Measurements from ENCODE around the gene TMED6. TPM values are rescaled to one million over a fixed set of nuclear protein-coding genes. Genes with fewer than 3 reads are reported as not detected.
"Not testable (repeated sequence)": the region's sequence is repeated elsewhere in the genome, so short reads cannot be mapped to it uniquely, and the experiment has no call there.

Gene TMED6
- total RNA-seq, 1 donor from 2014 or later, result 1.6 TPM

DNA sequence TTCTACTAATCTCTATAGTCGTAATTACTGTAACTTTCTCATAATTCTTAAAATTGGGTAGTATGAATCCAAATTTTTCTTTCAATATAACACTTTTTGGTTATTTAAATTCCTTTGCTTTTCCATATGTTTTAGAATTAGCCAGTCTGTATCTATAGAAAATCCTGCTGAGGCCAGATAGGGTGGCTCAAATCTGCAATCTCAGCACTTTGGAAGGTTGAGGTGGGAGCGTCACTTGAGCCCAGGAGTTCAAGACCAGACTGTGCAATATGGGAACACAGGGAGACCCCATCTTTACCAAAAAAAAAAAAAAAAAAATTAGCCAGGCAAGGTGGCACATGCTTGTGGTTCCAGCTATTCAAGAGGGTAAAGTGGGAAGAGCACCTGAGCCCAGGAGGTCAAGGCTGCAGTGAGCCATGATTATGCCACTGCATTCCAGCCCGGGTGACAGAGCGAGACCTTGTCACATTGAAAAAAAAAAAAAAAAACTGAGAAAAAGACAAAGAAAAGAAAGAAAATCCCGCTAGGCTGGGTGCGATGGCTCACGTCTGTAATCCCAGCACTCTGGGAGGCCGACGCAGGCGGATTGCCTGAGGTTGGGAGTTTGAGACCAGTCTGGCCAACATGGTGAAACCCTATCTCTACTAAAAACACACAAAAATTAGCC lies 24.9 kb upstream of the TMED6 start:
- no peaks in the 10 kb centered on the region for H3K27me3 Mint-ChIP-seq
- peaks cover 54% of the 10 kb centered on the region for H3K36me3 Mint-ChIP-seq (ENCODE audit: low read depth)
- peaks cover 6% of the 10 kb centered on the region for H3K4me1 Mint-ChIP-seq
- no peak overlapping the region for H3K4me3 Mint-ChIP-seq
- no peaks in the 10 kb centered on the region for H3K9me3 Mint-ChIP-seq
- no peak for DNase-seq
- no peak overlapping the region for H3K27ac Mint-ChIP-seq
- intact Hi-C loops (cut with micrococcal nuclease), result no loop called here

DNA sequence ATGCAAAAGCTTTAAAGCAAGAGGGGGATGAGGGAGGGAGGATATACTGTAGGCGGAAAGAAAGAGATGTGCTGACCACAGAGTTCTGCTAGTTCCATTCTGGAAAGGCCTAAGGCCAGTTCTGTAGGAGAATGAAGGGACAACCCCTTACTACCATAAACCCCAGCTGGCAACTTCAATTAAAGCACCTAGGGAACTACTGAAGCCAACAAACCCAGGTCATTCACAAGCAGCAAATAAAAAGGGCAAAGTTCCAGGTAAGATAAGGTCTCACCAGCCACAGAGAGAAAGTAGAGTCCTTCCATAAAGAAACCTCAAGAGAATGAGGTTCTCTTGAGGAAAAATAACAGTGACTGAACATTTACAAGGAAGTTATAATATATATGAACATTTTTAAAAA lies 21.4 kb upstream of the TMED6 start:
- Mint-ChIP-seq H3K27me3 (no peaks in the 10 kb centered on the region), H3K4me1 (peaks cover 8% of the 10 kb centered on the region), H3K36me3 (ENCODE audit: low read depth) (peaks cover 56% of the 10 kb centered on the region), H3K27ac (peak overlapping the region; percentile 24), H3K4me3 (no peak overlapping the region), H3K9me3 (no peaks in the 10 kb centered on the region)
- intact Hi-C loops (cut with micrococcal nuclease), result no loop called here
- DNase-seq, result no peak

DNA sequence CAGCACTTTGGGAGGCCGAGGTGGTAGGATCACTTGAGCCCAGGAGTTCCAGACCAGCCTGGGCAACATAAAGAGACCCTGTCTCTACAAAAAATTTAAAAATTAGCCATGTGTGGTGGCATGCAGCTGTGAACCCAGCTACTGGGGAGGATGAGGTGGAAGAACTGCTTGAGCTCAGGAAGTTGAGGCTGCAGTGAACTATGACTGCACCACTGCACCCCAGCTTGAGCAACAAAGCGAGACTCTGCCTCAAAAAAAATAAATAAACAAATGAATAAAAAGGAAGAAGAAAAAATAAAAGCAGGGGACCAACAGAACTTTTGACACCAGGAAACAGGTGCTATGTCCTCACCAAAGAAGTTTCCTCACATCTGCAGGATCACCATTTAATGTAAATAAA lies 20.0 kb upstream of the TMED6 start:
- intact Hi-C loops (cut with micrococcal nuclease), result no loop called here
- Mint-ChIP-seq H3K27ac (no peak overlapping the region), H3K36me3 (ENCODE audit: low read depth) (peaks cover 62% of the 10 kb centered on the region), H3K4me1 (peaks cover 12% of the 10 kb centered on the region), H3K9me3 (no peaks in the 10 kb centered on the region), H3K27me3 (no peaks in the 10 kb centered on the region), H3K4me3 (no peak overlapping the region)
- DNase-seq, result no peak

DNA sequence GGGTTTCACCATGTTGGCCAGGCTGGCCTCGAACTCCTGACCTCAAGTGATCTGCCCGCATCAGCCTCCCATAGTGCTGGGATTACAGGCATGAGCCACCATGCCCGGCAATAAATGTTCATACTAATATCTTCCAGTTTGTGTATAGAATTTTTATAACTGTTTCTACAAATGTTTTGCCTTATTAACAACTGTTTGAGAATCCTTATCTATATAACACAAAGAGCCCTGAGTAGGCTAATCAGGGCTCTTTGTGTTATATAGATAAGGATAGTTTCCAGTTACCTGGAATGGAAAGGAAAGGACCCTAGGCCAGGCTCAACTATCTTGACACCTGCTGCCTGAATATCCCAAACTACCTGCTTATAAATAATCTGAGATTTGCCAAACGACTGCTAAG lies 17.3 kb upstream of the TMED6 start:
- peaks cover 18% of the 10 kb centered on the region for H3K4me1 Mint-ChIP-seq
- H3K27ac Mint-ChIP-seq, result no peak overlapping the region
- DNase-seq, result no peak
- H3K4me3 Mint-ChIP-seq, result no peak overlapping the region
- H3K27me3 Mint-ChIP-seq, result no peaks in the 10 kb centered on the region
- peaks cover 71% of the 10 kb centered on the region for H3K36me3 Mint-ChIP-seq (ENCODE audit: low read depth)
- intact Hi-C loops (cut with micrococcal nuclease), result no loop called here
- no peaks in the 10 kb centered on the region for H3K9me3 Mint-ChIP-seq

DNA sequence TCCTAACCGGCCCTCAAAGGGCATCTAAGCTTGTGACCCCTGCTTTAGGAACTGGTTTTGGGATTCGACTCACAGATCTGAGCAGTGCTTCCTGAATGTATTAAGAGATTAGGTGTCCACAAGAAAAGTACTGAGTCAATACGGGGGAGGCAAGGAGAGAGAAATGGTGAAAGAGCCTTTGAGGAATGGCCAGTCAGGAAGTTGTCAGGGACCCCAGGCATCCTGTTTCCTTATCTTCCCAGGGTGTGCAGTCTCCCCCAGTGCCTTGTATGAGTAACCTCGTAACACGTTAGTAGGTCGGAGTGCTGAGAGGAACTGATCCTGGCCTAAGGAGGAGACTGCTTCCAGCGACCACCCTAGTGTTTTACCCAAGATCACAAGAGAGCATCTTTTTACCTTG lies 16.4 kb upstream of the TMED6 start:
- Mint-ChIP-seq H3K36me3 (ENCODE audit: low read depth) (peaks cover 68% of the 10 kb centered on the region), H3K4me3 (no peak overlapping the region)
- intact Hi-C loops (cut with micrococcal nuclease), result no loop called here

DNA sequence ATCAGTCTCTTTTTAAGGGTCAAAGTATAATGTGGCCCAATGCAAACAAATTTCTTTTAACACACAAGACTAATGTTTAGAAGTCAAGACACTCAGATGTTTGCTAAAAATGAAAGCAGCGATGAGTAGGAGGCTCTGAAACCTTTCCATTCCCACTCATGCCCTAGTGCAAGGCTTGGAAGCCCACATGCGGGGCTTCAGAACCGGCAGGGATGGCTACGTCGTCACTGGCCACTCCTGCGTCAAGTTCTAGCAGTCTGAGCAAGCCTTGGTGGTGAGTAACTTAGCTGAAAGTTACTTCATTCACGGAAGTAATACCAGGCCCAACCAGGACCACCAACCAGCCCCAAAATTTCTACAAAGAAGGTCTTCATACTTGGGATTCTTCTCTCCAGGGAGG lies 14.8 kb upstream of the TMED6 start:
- peaks cover 19% of the 10 kb centered on the region for H3K4me1 Mint-ChIP-seq
- no peaks in the 10 kb centered on the region for H3K9me3 Mint-ChIP-seq
- H3K27me3 Mint-ChIP-seq, result no peaks in the 10 kb centered on the region
- peaks cover 68% of the 10 kb centered on the region for H3K36me3 Mint-ChIP-seq (ENCODE audit: low read depth)
- H3K27ac Mint-ChIP-seq, result no peak overlapping the region
- intact Hi-C loops (cut with micrococcal nuclease), result no loop called here
- H3K4me3 Mint-ChIP-seq, result no peak overlapping the region
- no peak for DNase-seq

More for the DNA sequence above, 16.4 kb upstream of the TMED6 start:
- Mint-ChIP-seq H3K27me3 (no peaks in the 10 kb centered on the region), H3K27ac (no peak overlapping the region), H3K9me3 (no peaks in the 10 kb centered on the region), H3K4me1 (peaks cover 16% of the 10 kb centered on the region)
- no peak for DNase-seq

DNA sequence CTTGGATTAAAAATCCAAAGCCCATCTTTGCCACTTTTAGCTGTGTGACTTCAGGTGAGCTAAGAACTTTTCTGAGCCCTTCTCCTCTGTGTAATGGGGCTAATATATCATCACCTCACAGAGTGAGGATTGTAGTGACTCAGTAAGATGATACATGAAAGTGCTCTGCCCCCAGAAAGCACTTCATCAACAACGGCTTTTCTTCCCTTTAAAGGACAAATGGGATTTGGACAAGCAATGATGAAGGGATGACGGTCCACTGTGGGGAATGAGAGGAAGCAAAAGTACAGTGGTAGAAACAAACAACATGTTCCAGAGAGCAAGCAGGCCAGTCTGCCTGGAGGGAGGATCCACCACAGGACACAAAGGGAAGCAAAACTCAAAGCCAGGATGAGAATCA lies 14.3 kb upstream of the TMED6 start:
- peaks cover 19% of the 10 kb centered on the region for H3K4me1 Mint-ChIP-seq
- no peak for DNase-seq
- no peaks in the 10 kb centered on the region for H3K9me3 Mint-ChIP-seq
- intact Hi-C loops (cut with micrococcal nuclease), result no loop called here
- peaks cover 71% of the 10 kb centered on the region for H3K36me3 Mint-ChIP-seq (ENCODE audit: low read depth)
- peak overlapping the region; percentile 79 for H3K27ac Mint-ChIP-seq
- no peaks in the 10 kb centered on the region for H3K27me3 Mint-ChIP-seq
- H3K4me3 Mint-ChIP-seq, result no peak overlapping the region

DNA sequence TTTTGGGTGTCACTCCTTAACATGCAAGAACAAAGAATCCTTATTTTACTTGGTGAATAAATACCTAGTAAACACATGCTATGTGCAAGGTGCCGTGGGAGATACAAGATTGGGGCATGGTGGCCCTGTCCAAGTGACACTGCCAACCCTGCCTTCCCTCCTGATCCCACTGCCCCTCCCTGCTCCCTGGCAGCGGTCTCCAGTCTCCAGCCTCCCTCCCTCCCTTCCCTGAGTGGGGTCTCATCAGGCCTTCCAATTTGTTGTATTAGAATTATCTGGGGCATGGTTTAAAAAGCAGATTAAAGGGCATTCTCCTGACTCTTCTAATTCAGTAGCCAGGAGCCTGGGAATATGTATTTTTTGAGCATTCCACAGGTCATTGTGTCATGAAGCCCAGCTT lies 12.5 kb upstream of the TMED6 start:
- Mint-ChIP-seq H3K27me3 (no peaks in the 10 kb centered on the region), H3K4me1 (peaks cover 17% of the 10 kb centered on the region), H3K27ac (no peak overlapping the region), H3K4me3 (no peak overlapping the region), H3K9me3 (no peaks in the 10 kb centered on the region), H3K36me3 (ENCODE audit: low read depth) (peaks cover 61% of the 10 kb centered on the region)
- no peak for DNase-seq
- intact Hi-C loops (cut with micrococcal nuclease), result no loop called here

DNA sequence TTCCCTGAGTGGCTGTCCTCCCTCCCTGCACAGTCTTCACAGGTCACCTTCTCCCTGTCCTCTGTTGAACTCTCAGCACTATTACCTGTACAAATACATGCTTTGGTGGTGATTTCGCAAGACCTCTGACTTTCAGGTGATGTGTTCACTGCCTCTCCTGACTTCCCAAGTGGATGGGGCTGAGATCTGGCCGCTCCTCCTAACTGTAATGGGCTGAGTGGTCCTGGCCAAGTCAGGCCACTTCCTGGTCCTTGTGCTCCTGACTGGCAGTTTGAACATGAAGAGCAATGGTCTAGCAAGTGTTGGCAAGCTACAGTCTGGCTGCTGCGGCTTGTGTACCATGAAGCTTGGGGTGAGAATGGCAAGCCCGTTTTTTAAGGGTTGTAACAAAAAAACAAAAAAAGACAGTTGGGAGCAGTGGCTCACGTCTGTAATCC lies 11.7 kb upstream of the TMED6 start:
- Mint-ChIP-seq H3K36me3 (ENCODE audit: low read depth) (peaks cover 57% of the 10 kb centered on the region), H3K4me3 (no peak overlapping the region), H3K4me1 (peaks cover 17% of the 10 kb centered on the region), H3K27ac (no peak overlapping the region), H3K9me3 (no peaks in the 10 kb centered on the region), H3K27me3 (no peaks in the 10 kb centered on the region)
- intact Hi-C loops (cut with micrococcal nuclease), result no loop called here
- DNase-seq, result no peak

DNA sequence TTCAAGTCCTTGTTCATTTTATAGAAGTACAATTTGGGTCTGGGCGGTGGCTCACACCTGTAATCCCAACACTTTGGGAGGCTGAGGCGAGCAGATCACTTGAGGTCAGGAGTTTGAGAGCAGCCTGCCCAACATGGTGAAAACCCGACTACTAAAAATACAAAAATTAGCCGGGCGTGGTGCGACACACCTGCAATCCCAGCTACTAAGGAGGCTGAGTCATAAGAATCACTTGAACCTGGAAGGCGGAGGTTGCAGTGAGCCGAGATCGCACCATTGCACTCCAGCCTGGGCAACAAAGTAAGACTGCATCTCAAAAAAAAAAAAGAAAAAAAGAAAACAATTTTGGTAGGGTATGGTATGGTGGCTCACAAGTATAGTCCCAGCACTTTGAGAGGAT lies 8.5 kb upstream of the TMED6 start:
- not testable (repeated sequence) for H3K9me3 Mint-ChIP-seq, DNase-seq
- H3K36me3 Mint-ChIP-seq (ENCODE audit: low read depth), result peaks cover 43% of the 10 kb centered on the region

DNA sequence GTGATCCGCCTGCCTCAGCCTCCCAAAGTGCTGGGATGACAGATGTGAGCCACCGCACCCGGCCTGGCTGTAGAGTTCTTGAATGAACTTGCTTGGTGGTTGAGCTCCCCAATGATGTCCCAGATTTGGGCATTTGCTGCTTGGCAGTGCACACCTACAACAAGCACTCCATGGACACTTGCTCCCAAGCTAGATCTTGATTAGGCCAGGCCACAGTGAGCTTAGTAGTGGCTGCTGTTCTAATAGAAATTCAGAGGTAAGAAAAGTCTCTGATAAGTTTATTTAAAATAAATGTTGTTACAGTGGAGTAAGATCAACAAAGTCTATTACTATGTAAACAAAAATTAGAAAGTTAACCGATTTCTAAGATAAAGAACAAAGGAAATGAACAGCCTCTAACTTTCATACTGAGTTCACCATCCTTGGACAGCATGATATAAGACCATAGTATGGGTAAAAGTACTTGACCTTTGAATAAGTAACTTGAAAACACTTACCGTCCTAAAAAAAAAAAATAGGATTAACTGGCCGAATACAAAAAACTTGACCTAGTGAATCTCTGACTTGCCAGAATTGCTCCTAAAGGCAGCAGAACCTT lies 951 bp downstream of the TMED6 start:
- H3K27ac Mint-ChIP-seq, result no peak overlapping the region
- H3K9me3 Mint-ChIP-seq, result no peaks in the 10 kb centered on the region
- H3K27me3 Mint-ChIP-seq, result no peaks in the 10 kb centered on the region
- no peak for DNase-seq
- peaks cover 38% of the 10 kb centered on the region for H3K36me3 Mint-ChIP-seq (ENCODE audit: low read depth)
- H3K4me1 Mint-ChIP-seq, result peaks cover 2% of the 10 kb centered on the region
- no peak overlapping the region for H3K4me3 Mint-ChIP-seq
- intact Hi-C loops (cut with micrococcal nuclease), result no loop called here

More for the DNA sequence above, 8.5 kb upstream of the TMED6 start:
- H3K4me3 Mint-ChIP-seq; H3K27ac Mint-ChIP-seq; H3K27me3 Mint-ChIP-seq; H3K4me1 Mint-ChIP-seq; intact Hi-C loops (cut with micrococcal nuclease): not testable (repeated sequence)

DNA sequence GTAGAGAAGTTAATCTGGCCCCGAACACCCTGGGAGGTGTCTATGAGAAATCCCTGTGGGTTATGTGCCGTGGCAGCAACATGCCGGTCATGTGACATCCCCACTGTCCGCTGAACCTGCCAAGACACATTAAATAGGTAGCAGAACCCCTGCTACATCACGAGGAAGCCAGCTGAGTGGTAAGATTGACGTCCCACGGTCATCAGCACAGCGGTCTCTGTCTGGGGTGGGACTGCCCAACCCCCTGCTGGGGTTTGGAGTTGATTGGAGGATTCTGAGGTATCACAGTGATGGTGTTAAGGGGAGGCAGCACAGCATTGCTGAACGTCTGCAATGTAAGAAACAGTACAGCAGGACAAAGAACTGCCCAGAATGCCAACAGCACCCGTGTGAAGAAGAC lies 2.0 kb downstream of the TMED6 start:
- Mint-ChIP-seq H3K4me3 (no peak overlapping the region), H3K36me3 (ENCODE audit: low read depth) (peaks cover 38% of the 10 kb centered on the region), H3K4me1 (no peaks in the 10 kb centered on the region), H3K9me3 (no peaks in the 10 kb centered on the region), H3K27ac (no peak overlapping the region), H3K27me3 (no peaks in the 10 kb centered on the region)
- no peak for DNase-seq
- intact Hi-C loops (cut with micrococcal nuclease), result no loop called here

DNA sequence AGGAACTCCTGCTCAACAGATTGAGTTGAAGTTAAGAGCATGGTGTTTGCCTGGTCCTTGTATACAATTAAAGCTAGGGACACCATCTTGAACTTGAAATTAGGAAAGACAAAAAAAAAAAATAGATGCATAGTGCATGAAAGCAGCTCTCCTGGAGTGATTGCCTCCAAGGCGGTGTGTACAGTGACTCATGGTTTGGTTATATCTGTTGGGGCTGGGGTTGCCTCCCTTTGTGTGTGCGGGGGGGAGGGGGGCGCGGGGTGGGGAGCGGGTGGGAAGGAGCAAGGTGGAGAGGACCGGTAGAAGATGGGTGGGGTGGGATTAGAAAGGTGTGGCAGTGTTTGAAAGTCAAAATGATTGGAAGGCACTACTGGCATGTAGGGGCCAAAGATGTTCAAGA lies 3.4 kb downstream of the TMED6 start:
- DNase-seq, result no peak
- peaks cover 46% of the 10 kb centered on the region for H3K36me3 Mint-ChIP-seq (ENCODE audit: low read depth)
- no peak overlapping the region for H3K27ac Mint-ChIP-seq
- H3K27me3 Mint-ChIP-seq, result no peaks in the 10 kb centered on the region
- no peak overlapping the region for H3K4me3 Mint-ChIP-seq
- H3K4me1 Mint-ChIP-seq, result no peaks in the 10 kb centered on the region
- intact Hi-C loops (cut with micrococcal nuclease), result no loop called here
- no peaks in the 10 kb centered on the region for H3K9me3 Mint-ChIP-seq

DNA sequence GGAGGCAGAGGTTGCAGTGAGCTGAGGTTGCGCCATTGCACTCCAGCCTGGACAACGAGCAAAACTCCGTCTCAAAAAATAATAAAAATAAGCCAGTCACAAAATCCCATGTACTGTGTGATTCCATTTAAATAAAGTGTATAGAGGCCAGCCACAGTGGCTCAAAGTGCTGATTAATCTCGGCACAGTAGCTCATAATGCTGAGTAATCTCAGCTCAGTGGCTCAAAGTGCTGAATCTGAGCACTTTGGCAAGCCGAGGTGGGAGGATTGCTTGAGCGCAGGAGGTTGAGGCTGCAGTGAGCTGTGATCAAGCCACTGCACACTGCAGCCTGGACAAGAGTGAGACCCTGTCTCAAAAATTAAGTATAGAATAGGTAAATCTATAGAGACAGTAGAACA lies 4.9 kb downstream of the TMED6 start:
- H3K9me3 Mint-ChIP-seq, result no peaks in the 10 kb centered on the region
- no peak overlapping the region for H3K4me3 Mint-ChIP-seq
- peak overlapping the region; percentile 20 for H3K27ac Mint-ChIP-seq
- intact Hi-C loops (cut with micrococcal nuclease), result no loop called here
- H3K27me3 Mint-ChIP-seq, result no peaks in the 10 kb centered on the region
- no peak for DNase-seq
- H3K36me3 Mint-ChIP-seq (ENCODE audit: low read depth), result peaks cover 51% of the 10 kb centered on the region
- peaks cover 5% of the 10 kb centered on the region for H3K4me1 Mint-ChIP-seq

DNA sequence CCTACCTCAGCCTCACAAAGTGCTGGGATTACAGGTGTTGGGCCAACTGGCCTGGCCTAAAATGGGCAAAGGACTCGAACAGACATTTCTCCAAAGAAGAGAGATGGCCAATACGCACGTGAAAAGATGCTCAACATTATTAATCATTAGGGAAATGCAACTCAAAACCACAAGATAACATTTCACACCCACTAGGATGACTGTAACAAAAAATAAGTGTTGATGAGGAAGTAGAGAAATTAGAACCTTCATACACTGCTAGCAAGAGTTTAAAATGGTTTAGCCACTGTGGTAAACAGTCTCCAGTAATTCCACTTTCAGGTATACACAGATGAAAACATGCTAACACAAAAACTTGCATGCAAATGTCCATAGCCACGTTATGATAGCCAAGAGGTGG lies 5.7 kb downstream of the TMED6 start:
- intact Hi-C loops (cut with micrococcal nuclease), result no loop called here
- no peak overlapping the region for H3K27ac Mint-ChIP-seq
- peaks cover 55% of the 10 kb centered on the region for H3K36me3 Mint-ChIP-seq (ENCODE audit: low read depth)
- DNase-seq, result no peak
- H3K4me3 Mint-ChIP-seq, result no peak overlapping the region
- peaks cover 12% of the 10 kb centered on the region for H3K4me1 Mint-ChIP-seq
- no peaks in the 10 kb centered on the region for H3K27me3 Mint-ChIP-seq
- no peaks in the 10 kb centered on the region for H3K9me3 Mint-ChIP-seq
